Muscle layer of duodenum (tissue), 2 donors: ENCODE results near the gene AIRE.

Experiments used
- H3K27ac ChIP-seq: one replicate; pipeline ENCODE4 v1.7.0; 2013; ENCODE audit warnings: mild to moderate bottlenecking, low read length
- H3K27me3 ChIP-seq: one replicate; pipeline ENCODE4 v1.7.0; 2013; ENCODE audit warnings: low read depth, mild to moderate bottlenecking, control low read depth, low read length
- H3K36me3 ChIP-seq, 2 donors: one replicate each; pipeline ENCODE4 v1.7.0; 2013; ENCODE audit warnings: low read length in 2 of 2, control low read depth in 1 of 2, mild to moderate bottlenecking in 1 of 2; ENCODE audit not compliant: insufficient read depth in 2 of 2, control insufficient read depth in 1 of 2
- H3K4me1 ChIP-seq, 2 donors: one replicate each; pipeline ENCODE4 v1.7.0; 2013; ENCODE audit warnings: low read length in 2 of 2, mild to moderate bottlenecking in 2 of 2, control low read depth in 1 of 2, moderate library complexity in 1 of 2; ENCODE audit not compliant: insufficient read depth in 2 of 2, control insufficient read depth in 1 of 2
- H3K4me3 ChIP-seq, 2 donors: one replicate each; pipeline ENCODE4 v1.7.0; 2013; ENCODE audit warnings: low read length in 2 of 2, low read depth in 1 of 2, mild to moderate bottlenecking in 1 of 2
- H3K9me3 ChIP-seq, 2 donors: one replicate each; pipeline ENCODE4 v1.7.0; 2013; ENCODE audit warnings: low read length in 2 of 2, control low read depth in 1 of 2, mild to moderate bottlenecking in 1 of 2; ENCODE audit not compliant: control insufficient read depth in 1 of 2
- donor health status: healthy.

AIRE gene

GRCh38 chr21:44329971-44330681 lies 44.5 kb downstream of the AIRE start:
- Histone ChIP-seq H3K9me3 (no peaks in the 10 kb centered on the region), H3K27me3 (no peaks in the 10 kb centered on the region), H3K36me3 (peaks cover 9 to 29% of the 10 kb centered on the region in 2 donors), H3K27ac (no peak overlapping the region), H3K4me3 (no peak overlapping the region), H3K4me1 (no peaks in the 10 kb centered on the region)

GRCh38 chr21:44330698-44331097 lies 45.0 kb downstream of the AIRE start:
- Histone ChIP-seq H3K9me3 (no peaks in the 10 kb centered on the region), H3K4me1 (no peaks in the 10 kb centered on the region), H3K27me3 (no peaks in the 10 kb centered on the region), H3K4me3 (no peak overlapping the region), H3K36me3 (peaks cover 9 to 29% of the 10 kb centered on the region in 2 donors), H3K27ac (no peak overlapping the region)

GRCh38 chr21:44331209-44331608 lies 45.5 kb downstream of the AIRE start:
- Histone ChIP-seq H3K4me3 (no peak overlapping the region), H3K27me3 (no peaks in the 10 kb centered on the region), H3K9me3 (no peaks in the 10 kb centered on the region), H3K27ac (no peak overlapping the region), H3K4me1 (no peaks in the 10 kb centered on the region), H3K36me3 (peaks cover 10 to 30% of the 10 kb centered on the region in 2 donors)

GRCh38 chr21:44331650-44332307 lies 46.1 kb downstream of the AIRE start:
- no peak overlapping the region for H3K27ac ChIP-seq
- H3K4me3 ChIP-seq: no peak overlapping the region
- no peaks in the 10 kb centered on the region for H3K9me3 ChIP-seq
- H3K27me3 ChIP-seq: no peaks in the 10 kb centered on the region
- no peaks in the 10 kb centered on the region for H3K4me1 ChIP-seq
- peaks cover 13 to 31% of the 10 kb centered on the region in 2 donors for H3K36me3 ChIP-seq

- Histone ChIP-seq H3K27ac (no peak overlapping the region), H3K27me3 (no peaks in the 10 kb centered on the region), H3K36me3 (peaks cover 10 to 27% of the 10 kb centered on the region in 2 donors)
These were observed 46.7 kb downstream of the AIRE start for GRCh38 chr21:44332383-44332782.

GRCh38 chr21:44332965-44333364 lies 47.3 kb downstream of the AIRE start:
- peaks cover 7 to 27% of the 10 kb centered on the region in 2 donors for H3K36me3 ChIP-seq
- H3K4me1 ChIP-seq: no peaks in the 10 kb centered on the region
- H3K4me3 ChIP-seq: no peak overlapping the region
- no peaks in the 10 kb centered on the region for H3K27me3 ChIP-seq
- H3K9me3 ChIP-seq: no peaks in the 10 kb centered on the region
- H3K27ac ChIP-seq: no peak overlapping the region

More at GRCh38 chr21:44332383-44332782, 46.7 kb downstream of the AIRE start:
- no peaks in the 10 kb centered on the region for H3K9me3 ChIP-seq
- H3K4me1 ChIP-seq: no peaks in the 10 kb centered on the region
- H3K4me3 ChIP-seq: no peak overlapping the region

GRCh38 chr21:44333509-44334328 lies 48.0 kb downstream of the AIRE start:
- H3K4me3 ChIP-seq: no peak overlapping the region
- peaks cover 7 to 27% of the 10 kb centered on the region in 2 donors for H3K36me3 ChIP-seq
- no peaks in the 10 kb centered on the region for H3K9me3 ChIP-seq
- H3K4me1 ChIP-seq: peaks cover 0 to 4% of the 10 kb centered on the region in 2 donors
- H3K27me3 ChIP-seq: no peaks in the 10 kb centered on the region
- no peak overlapping the region for H3K27ac ChIP-seq

- no peak overlapping the region for H3K27ac ChIP-seq
- peaks cover 7 to 27% of the 10 kb centered on the region in 2 donors for H3K36me3 ChIP-seq
- no peak overlapping the region for H3K4me3 ChIP-seq
- H3K27me3 ChIP-seq: no peaks in the 10 kb centered on the region
- H3K4me1 ChIP-seq: peaks cover 0 to 4% of the 10 kb centered on the region in 2 donors
- H3K9me3 ChIP-seq: no peaks in the 10 kb centered on the region
These were observed 48.8 kb downstream of the AIRE start for GRCh38 chr21:44334329-44335030.

GRCh38 chr21:44335266-44336059 lies 49.8 kb downstream of the AIRE start:
- H3K27me3 ChIP-seq: no peaks in the 10 kb centered on the region
- no peak overlapping the region for H3K27ac ChIP-seq
- peaks cover 7 to 27% of the 10 kb centered on the region in 2 donors for H3K36me3 ChIP-seq
- H3K9me3 ChIP-seq: no peaks in the 10 kb centered on the region
- no peak overlapping the region for H3K4me3 ChIP-seq
- peaks cover 7 to 13% of the 10 kb centered on the region in 2 donors for H3K4me1 ChIP-seq

- Histone ChIP-seq H3K9me3 (no peaks in the 10 kb centered on the region), H3K36me3 (peaks cover 4 to 19% of the 10 kb centered on the region in 2 donors), H3K4me3 (no peak overlapping the region), H3K27me3 (no peaks in the 10 kb centered on the region), H3K4me1 (peaks cover 7 to 13% of the 10 kb centered on the region in 2 donors), H3K27ac (no peak overlapping the region)
These were observed 51.8 kb downstream of the AIRE start for GRCh38 chr21:44337449-44337848.
